Measurements from ENCODE around the gene STK10. TPM values are rescaled to one million over a fixed set of nuclear protein-coding genes. Genes with fewer than 3 reads are reported as not detected.

STK10 gene
- total and polyA plus RNA-seq, 9 of the 15 experiments (the other 6 are each of a cell fraction or from before 2014, with no cell fraction given) = 0.30 to 6.7 (median 2.4) TPM

- TF ChIP-seq NCOA1 (IDR thresholded peaks at IDR 0.05; ENCODE audit: low read depth) (peak; percentile 48; the same call in 1 of the 2 replicates), HMBOX1 (IDR thresholded peaks at IDR 0.05) (no peak), E2F6 (IDR thresholded peaks at IDR 0.05; ENCODE audit: borderline replicate concordance in 1 of 2, extremely low read depth in 1 of 2, insufficient read depth in 1 of 2, insufficient read length in 1 of 2, low read depth in 1 of 2, low read length in 1 of 2, poor library complexity in 1 of 2, severe bottlenecking in 1 of 2) (peak; percentile 50 to 79), HES1 (IDR thresholded peaks at IDR 0.05; ENCODE audit: low read depth) (no peak), DPF2 (IDR thresholded peaks at IDR 0.05) (peak; percentile 65), GABPA (tag; conservative IDR thresholded peaks at IDR 0.05; ENCODE audit: low read depth) (peak; percentile 65), TAL1 (IDR thresholded peaks at IDR 0.05) (peak; percentile 53; the same call in 1 of the 2 replicates), ZNF431 (CRISPR knock-in tag; IDR thresholded peaks at IDR 0.05) (0 out of 2 replicates have a peak, but pooled peaks have one; percentile 28), ETV1 (tag; conservative IDR thresholded peaks at IDR 0.05; ENCODE audit: low read depth) (peak; percentile 74), SPI1 (IDR thresholded peaks at IDR 0.05; ENCODE audit: borderline replicate concordance, low read depth, low read length) (peak; percentile 46), NRF1 (conservative IDR thresholded peaks at IDR 0.05 in 1 of 2, IDR thresholded peaks at IDR 0.05 in 1 of 2) (peak in 1 of 2 experiments; percentile 27; a peak in 1 of 4 replicates), EP300 (IDR thresholded peaks at IDR 0.05; ENCODE audit: low read length) (peak; percentile 37; the same call in 1 of the 2 replicates), HSF4 (CRISPR knock-in tag; IDR thresholded peaks at IDR 0.05; ENCODE audit: borderline replicate concordance) (no peak), ZNF407 (IDR thresholded peaks at IDR 0.05; ENCODE audit: low read depth) (peak; percentile 87), L3MBTL2 (IDR thresholded peaks at IDR 0.05) (peak; percentile 66), JUND (IDR thresholded peaks at IDR 0.05; ENCODE audit: borderline replicate concordance, low read depth, low read length) (peak; percentile 35; the same call in 1 of the 2 replicates), JUND (tag; IDR thresholded peaks at IDR 0.05; ENCODE audit: borderline replicate concordance, low read depth, low read length) (peak; percentile 28; the same call in 1 of the 3 replicates)
Observed at GRCh38 chr5:172178301-172178987, 9.6 kb downstream of the STK10 start (continued).
